GM23338 (cell line): ENCODE results near the gene GEN1.

Experiments
- CREB1 ChIP-seq: fragments of 250-450 bp; sonication (Bioruptor Pico); IDR thresholded peaks from 2 replicates; pipeline ENCODE4 v1.5.0; 2020; ENCODE audit warnings: low read depth, mild to moderate bottlenecking, moderate library complexity
- CTCF ChIP-seq, 2 experiments: fragments of 200-600 bp in 1 of 2; sonication (generic) in 1 of 2; conservative IDR thresholded peaks; 2 replicates each; pipeline versions ENCODE4 v1.5.1 to v1.6.1; 2016 to 2017; ENCODE audit warnings: antibody characterized with exemption in 2 of 2, low read depth in 2 of 2, mild to moderate bottlenecking in 2 of 2, moderate library complexity in 1 of 2
- EZH2 ChIP-seq: fragments of 200-600 bp; sonication (generic); IDR thresholded peaks from one replicate; pipeline ENCODE4 v1.8.0; 2017; ENCODE audit warnings: antibody characterized with exemption, mild to moderate bottlenecking, low read depth; ENCODE audit not compliant: unreplicated experiment
- EZH2phosphoT487 ChIP-seq: fragments of 200-600 bp; sonication (generic); IDR thresholded peaks from one replicate; pipeline ENCODE4 v1.8.1; 2018; ENCODE audit warnings: antibody characterized with exemption; ENCODE audit not compliant: unreplicated experiment
- JUNB ChIP-seq: IDR thresholded peaks from one replicate; pipeline ENCODE4 v1.6.1; 2016; ENCODE audit warnings: antibody characterized with exemption; ENCODE audit not compliant: unreplicated experiment
- POLR2AphosphoS5 ChIP-seq: IDR thresholded peaks from 2 replicates; pipeline ENCODE4 v1.6.1; 2016; ENCODE audit warnings: antibody characterized with exemption, low read depth
- REST ChIP-seq: IDR thresholded peaks from one replicate; pipeline ENCODE4 v1.6.1; 2018; ENCODE audit warnings: antibody characterized with exemption; ENCODE audit not compliant: unreplicated experiment
- ZNF462 ChIP-seq: fragments of 250-450 bp; sonication (Bioruptor Pico); IDR thresholded peaks from 2 replicates; pipeline ENCODE4 v1.5.0; 2020; ENCODE audit warnings: mild to moderate bottlenecking, moderate library complexity

- TF ChIP-seq CTCF (conservative IDR thresholded peaks at IDR 0.05; ENCODE audit: low read depth in 2 of 2) (no peak), CREB1 (CRISPR knock-in tag) (no peak), POLR2AphosphoS5 (no peak), EZH2phosphoT487 (no peak), ZNF462 (no peak), REST (no peak), EZH2 (no peak), JUNB (no peak)
Observed at GRCh38 chr2:17804358-17804757, 50.4 kb downstream of the GEN1 start.
